CD8-positive, alpha-beta memory T cell (primary cell): ENCODE measurements around the gene GRK3. TPM values are rescaled to one million over a fixed set of nuclear protein-coding genes. Genes with fewer than 3 reads are reported as not detected.
"Not testable (repeated sequence)": the region's sequence is repeated elsewhere in the genome, so short reads cannot be mapped to it uniquely, and the experiment has no call there.

Source experiments
- CTCF ChIA-PET: fragments of 350-600 bp; sonication (Branson Sonifier 250); formaldehyde crosslinking; loops from one replicate; lab custom pipeline; 2021; ENCODE audit warnings: antibody characterized with exemption; lab: Charles Lee
- POLR2A ChIA-PET: fragments of 350-600 bp; sonication (Branson Sonifier 250); formaldehyde crosslinking; loops from one replicate; lab custom pipeline; 2021; ENCODE audit warnings: antibody characterized with exemption; lab: Charles Lee
- DNase-seq, 5 donors: peaks; one replicate each; pipeline versions ENCODE4 v3.0.0 to v3.0.0-alpha.2; 2020 to 2022; ENCODE audit warnings: mixed read lengths in 1 of 5
- H3K27ac ChIP-seq: one replicate; pipeline ENCODE4 v1.7.0; 2013; ENCODE audit warnings: low read depth, mild to moderate bottlenecking, low read length, moderate library complexity
- H3K27me3 ChIP-seq: 2 replicates; pipeline ENCODE4 v1.7.0; 2013; ENCODE audit warnings: low read length, mild to moderate bottlenecking; ENCODE audit not compliant: insufficient read depth, poor library complexity, severe bottlenecking
- H3K36me3 ChIP-seq: 2 replicates; pipeline ENCODE4 v1.7.0; 2013; ENCODE audit warnings: mild to moderate bottlenecking, low read length, moderate library complexity; ENCODE audit not compliant: insufficient read depth
- H3K4me1 ChIP-seq: 2 replicates; pipeline ENCODE4 v1.7.0; 2013; ENCODE audit warnings: mild to moderate bottlenecking, low read length, moderate library complexity; ENCODE audit not compliant: insufficient read depth
- H3K4me3 ChIP-seq: 2 replicates; pipeline ENCODE4 v1.7.0; 2013; ENCODE audit warnings: mild to moderate bottlenecking, low read length
- H3K9me3 ChIP-seq: 2 replicates; pipeline ENCODE4 v1.7.0; 2013; ENCODE audit warnings: mild to moderate bottlenecking, low read length
- H3K27ac Mint-ChIP-seq, 8 donors: one replicate each; pipeline ENCODE4 v1.8.0; 2020 to 2021; ENCODE audit warnings: mixed read lengths in 8 of 8, mild to moderate bottlenecking in 6 of 8, inconsistent platforms in 3 of 8, moderate library complexity in 3 of 8
- H3K27me3 Mint-ChIP-seq, 2 donors: one replicate each; pipeline ENCODE4 v1.8.0; 2020 to 2021; ENCODE audit warnings: mixed read lengths in 2 of 2, mild to moderate bottlenecking in 1 of 2, moderate library complexity in 1 of 2
- H3K36me3 Mint-ChIP-seq, 3 donors: one replicate each; pipeline ENCODE4 v1.8.0; 2020 to 2021; ENCODE audit warnings: mixed read lengths in 3 of 3, inconsistent platforms in 1 of 3, mild to moderate bottlenecking in 1 of 3
- H3K4me1 Mint-ChIP-seq, 3 donors: one replicate each; pipeline ENCODE4 v1.8.0; 2020 to 2021; ENCODE audit warnings: mixed read lengths in 3 of 3, inconsistent platforms in 1 of 3, mild to moderate bottlenecking in 1 of 3
- H3K4me3 Mint-ChIP-seq, 7 donors: one replicate each; pipeline ENCODE4 v1.8.0; 2020 to 2021; ENCODE audit warnings: mixed read lengths in 7 of 7, mild to moderate bottlenecking in 6 of 7, moderate library complexity in 4 of 7, inconsistent platforms in 2 of 7
- H3K9me3 Mint-ChIP-seq, 5 donors: one replicate each; pipeline ENCODE4 v1.8.0; 2020 to 2022; ENCODE audit warnings: mixed read lengths in 5 of 5, mild to moderate bottlenecking in 3 of 5, moderate library complexity in 2 of 5, inconsistent platforms in 1 of 5
- polyA plus RNA-seq: library from polyadenylated mRNA; unstranded; fragments of 300-500 nt; fragmentation: Illumina TruSeq; gene quantifications from one replicate; pipeline ENCODE4 v1.2.3, GENCODE V29; 2021
- total RNA-seq, 2 experiments: library from RNA; stranded (reverse); gene quantifications; one replicate each; pipeline ENCODE4 v1.2.3, GENCODE V29; 2021

The GRK3 gene
- total and polyA plus RNA-seq, 3 experiments from 2014 or later, result 0.26 to 9.4 (median 8.3) TPM

DNA sequence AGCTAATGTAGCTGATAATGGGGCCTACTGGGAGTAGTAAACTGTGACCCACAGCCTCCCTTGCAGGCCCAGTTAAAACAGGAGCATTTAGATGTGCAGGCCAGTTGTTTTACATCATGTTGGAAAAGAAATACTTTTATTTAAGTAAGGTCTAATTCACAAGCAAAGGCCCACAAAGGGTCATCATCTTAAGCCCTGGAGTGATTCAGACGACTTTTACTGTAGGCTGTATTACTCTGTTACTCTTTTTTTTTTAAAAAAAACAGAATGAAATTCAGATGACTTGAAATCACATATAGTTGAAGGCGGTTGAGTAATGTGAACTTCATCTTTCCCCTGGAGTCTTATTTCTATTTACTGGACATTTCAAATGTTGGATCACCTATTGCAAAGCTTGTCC is 3.6 kb downstream of the GRK3 start:
- CTCF ChIA-PET, result not testable (repeated sequence)

DNA sequence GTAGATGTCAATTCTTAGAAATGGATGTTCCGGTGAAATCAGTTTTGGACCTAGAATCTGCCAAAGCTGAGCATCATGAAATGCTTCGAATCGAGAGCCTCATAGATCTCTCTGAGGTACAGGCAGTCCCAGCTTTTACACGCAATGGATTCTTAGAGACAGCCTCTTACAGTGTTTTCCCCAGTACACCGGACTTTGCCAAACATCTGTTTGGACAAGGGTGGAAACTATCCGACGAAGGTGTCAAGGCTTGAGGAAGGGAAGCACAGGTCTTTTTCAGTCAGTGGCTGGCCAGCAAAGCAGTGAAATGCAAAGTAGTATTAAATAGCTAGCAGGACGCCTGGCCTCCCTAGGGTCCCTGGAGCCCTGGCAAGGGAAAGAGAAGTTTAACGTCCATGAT is 4.9 kb downstream of the GRK3 start:
- peaks cover 6% of the 10 kb centered on the region for H3K4me1 ChIP-seq
- DNase-seq, result no peak
- no peak overlapping the region for H3K27ac Mint-ChIP-seq
- POLR2A ChIA-PET, result no interaction called here
- peaks cover 9 to 13% (median 13%) of the 10 kb centered on the region in 3 donors for H3K4me1 Mint-ChIP-seq
- peaks cover 12 to 39% of the 10 kb centered on the region in 2 donors for H3K27me3 Mint-ChIP-seq
- no peaks in the 10 kb centered on the region for H3K27me3 ChIP-seq
- H3K36me3 Mint-ChIP-seq, result peaks cover 0 to 5% (median 3%) of the 10 kb centered on the region in 3 donors
- H3K27ac ChIP-seq, result no peak overlapping the region
- no peaks in the 10 kb centered on the region for H3K36me3 ChIP-seq
- H3K9me3 ChIP-seq, result no peaks in the 10 kb centered on the region
- H3K9me3 Mint-ChIP-seq, result no peaks in the 10 kb centered on the region
- no peak overlapping the region for H3K4me3 ChIP-seq
- H3K4me3 Mint-ChIP-seq, result no peak overlapping the region
- CTCF ChIA-PET, result no interaction called here

More for the DNA sequence above, 3.6 kb downstream of the GRK3 start:
- H3K9me3 Mint-ChIP-seq, H3K9me3 ChIP-seq, H3K36me3 Mint-ChIP-seq, H3K27ac ChIP-seq, H3K4me3 Mint-ChIP-seq, DNase-seq, H3K27ac Mint-ChIP-seq, H3K4me3 ChIP-seq, H3K36me3 ChIP-seq, POLR2A ChIA-PET, H3K27me3 ChIP-seq: not testable (repeated sequence)
- Mint-ChIP-seq H3K4me1 (peaks cover 19 to 26% (median 25%) of the 10 kb centered on the region in 3 donors), H3K27me3 (peaks cover 12 to 35% of the 10 kb centered on the region in 2 donors)
- peaks cover 13% of the 10 kb centered on the region for H3K4me1 ChIP-seq

DNA sequence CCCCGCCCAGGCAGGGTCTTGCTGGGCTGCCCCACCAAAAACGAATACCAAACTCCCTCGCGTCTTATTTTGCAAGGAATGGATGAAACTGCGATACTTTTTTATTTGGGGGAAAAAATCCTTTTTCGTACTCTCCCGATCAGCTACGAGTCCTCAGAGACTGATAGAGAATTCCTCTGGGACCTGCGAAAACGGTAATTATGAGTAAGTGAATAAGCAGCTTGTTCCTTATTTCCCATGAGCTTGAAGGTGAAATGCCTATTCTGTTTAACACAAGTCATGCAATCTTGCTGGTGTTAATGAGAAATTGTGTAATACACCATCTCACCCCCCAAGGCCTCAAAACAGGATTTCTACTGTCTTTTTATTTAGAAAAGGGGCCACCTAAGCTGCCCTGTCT is 5.5 kb downstream of the GRK3 start:
- no peaks in the 10 kb centered on the region for H3K9me3 Mint-ChIP-seq
- peaks cover 0 to 5% (median 3%) of the 10 kb centered on the region in 3 donors for H3K36me3 Mint-ChIP-seq
- Histone ChIP-seq H3K4me3 (no peak overlapping the region), H3K4me1 (peaks cover 6% of the 10 kb centered on the region), H3K9me3 (no peaks in the 10 kb centered on the region), H3K36me3 (no peaks in the 10 kb centered on the region), H3K27ac (no peak overlapping the region), H3K27me3 (no peaks in the 10 kb centered on the region)
- ChIA-PET CTCF (no interaction called here), POLR2A (no interaction called here)
- no peak for DNase-seq
- no peak overlapping the region for H3K27ac Mint-ChIP-seq
- H3K4me1 Mint-ChIP-seq, result peaks cover 9 to 13% (median 13%) of the 10 kb centered on the region in 3 donors
- peaks cover 12 to 39% of the 10 kb centered on the region in 2 donors for H3K27me3 Mint-ChIP-seq
- H3K4me3 Mint-ChIP-seq, result no peak overlapping the region

DNA sequence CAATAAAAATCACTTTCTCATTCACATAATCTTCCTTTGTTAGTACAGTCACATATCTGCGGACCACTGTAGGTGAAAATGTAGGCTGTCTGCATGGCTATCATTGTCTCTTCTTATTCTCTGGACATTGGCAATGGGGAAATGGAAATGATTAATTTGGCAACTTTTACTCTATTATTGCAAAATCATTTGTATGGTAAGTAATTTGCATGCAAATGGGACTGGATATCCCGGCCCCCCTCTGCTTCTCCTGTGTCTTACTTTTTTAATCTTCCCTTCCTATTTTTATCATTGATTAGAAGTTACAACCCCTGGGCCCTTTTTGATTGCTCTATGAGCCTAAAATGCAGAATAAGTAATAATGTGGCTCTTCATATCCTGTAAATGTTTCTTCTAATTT is 6.0 kb downstream of the GRK3 start:
- DNase-seq, result no peak
- Mint-ChIP-seq H3K9me3 (no peaks in the 10 kb centered on the region), H3K27me3 (peaks cover 11 to 37% of the 10 kb centered on the region in 2 donors), H3K4me3 (peak overlapping the region in 1 of 7 donors; percentile 32), H3K27ac (no peak overlapping the region), H3K4me1 (peaks cover 7 to 10% (median 10%) of the 10 kb centered on the region in 3 donors), H3K36me3 (peaks cover 0 to 5% (median 1%) of the 10 kb centered on the region in 3 donors)
- H3K4me1 ChIP-seq, result peaks cover 4% of the 10 kb centered on the region
- H3K36me3 ChIP-seq, result no peaks in the 10 kb centered on the region
- POLR2A ChIA-PET, result no interaction called here
- H3K4me3 ChIP-seq, result no peak overlapping the region
- CTCF ChIA-PET, result no interaction called here
- no peak overlapping the region for H3K27ac ChIP-seq
- no peaks in the 10 kb centered on the region for H3K27me3 ChIP-seq
- no peaks in the 10 kb centered on the region for H3K9me3 ChIP-seq

DNA sequence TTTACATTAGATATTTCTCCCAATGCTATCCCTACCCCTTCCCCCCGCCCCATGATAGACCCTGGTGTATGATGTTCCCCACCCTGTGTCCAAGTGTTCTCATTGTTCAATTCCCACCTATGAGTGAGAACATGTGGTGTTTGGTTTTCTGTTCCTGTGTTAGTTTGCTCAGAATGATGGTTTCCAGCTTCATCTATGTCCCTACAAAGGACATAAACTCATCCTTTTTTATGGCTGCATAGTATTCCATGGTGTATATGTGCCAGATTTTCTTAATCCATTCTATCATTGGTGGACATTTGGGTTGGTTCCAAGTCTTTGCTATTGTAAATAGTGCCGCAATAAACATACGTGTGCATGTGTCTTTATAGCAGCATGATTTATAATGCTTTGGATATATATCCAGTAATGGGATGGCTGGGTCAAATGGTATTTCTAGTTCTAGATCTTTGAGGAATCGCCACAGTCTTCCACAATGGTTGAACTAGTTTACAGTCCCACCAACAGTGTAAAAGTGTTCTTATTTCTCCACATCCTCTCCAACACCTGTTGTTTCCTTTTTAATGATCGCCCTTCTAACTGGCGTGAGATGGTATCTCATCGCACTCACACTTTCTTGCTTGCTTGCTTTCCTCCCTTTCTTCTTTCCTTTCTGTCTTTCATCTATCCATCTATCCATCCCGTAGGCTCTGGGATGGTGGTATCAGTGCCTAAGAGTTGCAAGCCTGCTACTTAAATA is 7.7 kb downstream of the GRK3 start:
- CTCF ChIA-PET, result not testable (repeated sequence)

DNA sequence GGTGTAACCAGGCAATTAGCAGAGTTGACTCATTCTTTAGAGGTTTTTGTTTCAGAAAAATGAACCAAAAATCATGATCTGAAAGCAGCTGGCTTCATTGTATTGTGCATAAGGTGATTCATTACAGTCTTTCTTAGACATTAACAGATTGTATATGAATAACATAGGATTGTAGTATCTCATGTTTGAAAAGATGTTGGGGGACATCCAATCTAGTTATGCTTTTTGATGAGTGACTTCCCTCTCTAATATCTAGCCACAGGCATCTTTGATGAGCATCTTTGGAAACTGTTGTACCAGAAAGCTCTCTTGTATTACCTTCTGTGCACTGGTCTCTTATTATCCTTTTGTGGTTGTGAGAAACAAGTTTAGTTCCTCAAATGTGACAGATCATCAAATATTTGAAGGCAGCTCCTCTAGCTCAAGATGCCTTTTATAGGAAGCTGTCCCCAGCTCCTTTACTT is 8.3 kb downstream of the GRK3 start:
- Mint-ChIP-seq H3K4me3 (no peak overlapping the region), H3K27me3 (peaks cover 9 to 36% of the 10 kb centered on the region in 2 donors), H3K4me1 (no peaks in the 10 kb centered on the region), H3K27ac (no peak overlapping the region), H3K9me3 (no peaks in the 10 kb centered on the region), H3K36me3 (peaks cover 0 to 5% (median 0%) of the 10 kb centered on the region in 3 donors)
- Histone ChIP-seq H3K4me3 (no peak overlapping the region), H3K9me3 (no peaks in the 10 kb centered on the region), H3K36me3 (no peaks in the 10 kb centered on the region), H3K27ac (no peak overlapping the region), H3K27me3 (no peaks in the 10 kb centered on the region), H3K4me1 (no peaks in the 10 kb centered on the region)
- ChIA-PET CTCF (no interaction called here), POLR2A (no interaction called here)
- DNase-seq, result no peak

More for the DNA sequence above, 7.7 kb downstream of the GRK3 start:
- H3K4me3 ChIP-seq, H3K9me3 Mint-ChIP-seq, H3K4me1 ChIP-seq, H3K4me3 Mint-ChIP-seq, H3K27me3 ChIP-seq, DNase-seq, H3K36me3 ChIP-seq, H3K27ac ChIP-seq, H3K36me3 Mint-ChIP-seq, H3K9me3 ChIP-seq, H3K27ac Mint-ChIP-seq, H3K4me1 Mint-ChIP-seq, POLR2A ChIA-PET: not testable (repeated sequence)
- peaks cover 9 to 36% of the 10 kb centered on the region in 2 donors for H3K27me3 Mint-ChIP-seq

DNA sequence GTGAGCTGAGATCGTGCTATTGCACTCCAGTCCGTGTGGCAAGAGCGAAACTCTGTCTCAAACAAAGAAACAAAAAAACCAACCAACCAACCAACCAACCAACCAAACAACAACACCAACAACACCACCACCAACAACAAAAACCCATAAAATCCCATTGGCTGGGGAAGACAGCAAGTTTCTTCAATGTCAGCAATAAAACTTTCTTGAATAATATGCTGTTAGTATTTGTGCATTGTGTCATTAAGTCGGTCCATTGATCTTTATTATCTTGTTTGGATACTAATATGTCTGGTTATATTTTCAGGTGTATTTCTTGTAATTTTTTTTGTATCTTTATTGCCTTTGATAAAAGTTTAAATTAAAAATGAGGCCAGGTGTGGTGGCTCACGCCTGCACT is 9.4 kb downstream of the GRK3 start:
- no peaks in the 10 kb centered on the region for H3K4me1 Mint-ChIP-seq
- CTCF ChIA-PET, result no interaction called here
- H3K27ac ChIP-seq, result no peak overlapping the region

DNA sequence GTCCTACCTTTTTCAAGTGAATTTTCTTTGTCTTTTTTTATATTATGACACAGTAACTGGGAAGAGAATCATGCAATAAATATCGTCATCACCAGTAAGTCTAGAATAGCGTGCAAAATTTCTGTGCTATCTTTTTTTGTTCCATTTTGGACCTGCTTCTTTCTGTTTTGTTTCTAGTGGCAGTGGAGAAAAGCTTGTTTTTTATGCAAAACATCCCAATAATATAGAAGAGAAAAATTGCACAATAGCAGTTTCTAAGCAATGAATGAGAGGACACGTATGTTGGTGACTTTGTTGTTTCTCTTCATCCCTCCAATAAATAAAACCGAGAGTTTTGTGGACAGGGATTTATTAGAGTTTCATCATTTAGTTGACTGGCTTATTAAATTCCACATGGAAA is 10.3 kb downstream of the GRK3 start:
- peaks cover 3 to 28% of the 10 kb centered on the region in 2 donors for H3K27me3 Mint-ChIP-seq
- ChIA-PET POLR2A (no interaction called here), CTCF (no interaction called here)
- Histone ChIP-seq H3K4me1 (no peaks in the 10 kb centered on the region), H3K27ac (no peak overlapping the region), H3K36me3 (no peaks in the 10 kb centered on the region), H3K4me3 (no peak overlapping the region), H3K9me3 (no peaks in the 10 kb centered on the region), H3K27me3 (no peaks in the 10 kb centered on the region)
- H3K4me3 Mint-ChIP-seq, result no peak overlapping the region
- no peaks in the 10 kb centered on the region for H3K4me1 Mint-ChIP-seq
- H3K36me3 Mint-ChIP-seq, result peaks cover 0 to 5% (median 0%) of the 10 kb centered on the region in 3 donors
- no peak for DNase-seq
- no peaks in the 10 kb centered on the region for H3K9me3 Mint-ChIP-seq
- H3K27ac Mint-ChIP-seq, result no peak overlapping the region

More for the DNA sequence above, 9.4 kb downstream of the GRK3 start:
- Histone ChIP-seq H3K36me3 (no peaks in the 10 kb centered on the region), H3K4me1 (no peaks in the 10 kb centered on the region), H3K27me3 (no peaks in the 10 kb centered on the region), H3K4me3 (no peak overlapping the region), H3K9me3 (no peaks in the 10 kb centered on the region)
- Mint-ChIP-seq H3K9me3 (no peaks in the 10 kb centered on the region), H3K4me3 (no peak overlapping the region), H3K36me3 (peaks cover 0 to 5% (median 0%) of the 10 kb centered on the region in 3 donors), H3K27ac (no peak overlapping the region), H3K27me3 (peaks cover 9 to 36% of the 10 kb centered on the region in 2 donors)
- DNase-seq, result no peak
- POLR2A ChIA-PET, result no interaction called here
